H1 (cell line): ENCODE measurements around the gene OTP. TPM values are rescaled to one million over a fixed set of nuclear protein-coding genes. Genes with fewer than 3 reads are reported as not detected.

Experiments used
- CBX8 ChIP-seq: fragments of 300-800, 300-1000 bp; sonication (generic); IDR thresholded peaks from 2 replicates; pipeline ENCODE4 v1.7.1; 2016; ENCODE audit warnings: low read depth, low read length, borderline replicate concordance
- CHD7 ChIP-seq: fragments of 300-600 bp; sonication (generic); IDR thresholded peaks from 2 replicates; pipeline ENCODE4 v1.7.1; 2012; ENCODE audit warnings: low read length, moderate library complexity, mild to moderate bottlenecking, inconsistent platforms; ENCODE audit not compliant: insufficient replicate concordance
- EZH2 ChIP-seq: fragments of 200-600 bp; sonication (generic); IDR thresholded peaks from 2 replicates; pipeline ENCODE4 v1.7.1; 2012; ENCODE audit warnings: low read depth, mild to moderate bottlenecking, moderate library complexity, low read length, inconsistent platforms; ENCODE audit not compliant: severe bottlenecking
- FOSL1 ChIP-seq: IDR thresholded peaks from 2 replicates; pipeline ENCODE4 v1.6.1; 2011; ENCODE audit warnings: mild to moderate bottlenecking, low read depth, low read length, moderate library complexity; ENCODE audit not compliant: insufficient read depth
- KDM1A ChIP-seq: fragments of 200-600, 300-600 bp; sonication (generic); IDR thresholded peaks from 2 replicates; pipeline ENCODE4 v1.7.1; 2016; ENCODE audit warnings: mild to moderate bottlenecking, low read length, borderline replicate concordance
- TBP ChIP-seq: IDR thresholded peaks from 2 replicates; pipeline ENCODE4 v1.6.1; 2011; ENCODE audit warnings: low read depth, low read length, improper control_type of control experiment
- polyA plus RNA-seq, 7 experiments: library from polyadenylated mRNA; depleted of rRNA in 3 of 7; stranded (reverse) in 5 of 7; unstranded in 2 of 7; fragments of >200 nt in 5 of 7; fragments of 200-250 nt in 2 of 7; gene quantifications; 1 replicate in 5 of 7; 2 replicates in 1 of 7; 4 replicates in 1 of 7; pipeline versions ENCODE4 v1.2.1 to v1.2.3, GENCODE V29; 2011 to 2013; ENCODE audit warnings: missing spikeins in 2 of 7, mixed read lengths in 2 of 7
- total RNA-seq: library from RNA; stranded (reverse); fragmentation: NEBNext Ultra II Directional; extraction: Animal tissue kit (Norgen Biotek cat#: 25700); gene quantifications from 2 replicates; pipeline ENCODE4 v1.2.1, GENCODE V29; 2021
- TF ChIP-seq, protein P1 (sequence below): IDR thresholded peaks from 2 replicates; pipeline ENCODE4 v1.6.1; 2012; ENCODE audit warnings: low read length, inconsistent platforms

OTP gene
- total and polyA plus RNA-seq, 2 of the 8 experiments (the other 6 are each of a cell fraction or from before 2014, with no cell fraction given), result not detected

GRCh38 chr5:77637998-77638762 is at the start of gene OTP (continued):
- TF ChIP-seq EZH2, result no peak
- TF ChIP-seq KDM1A, result no peak
- TF ChIP-seq, protein P1, sequence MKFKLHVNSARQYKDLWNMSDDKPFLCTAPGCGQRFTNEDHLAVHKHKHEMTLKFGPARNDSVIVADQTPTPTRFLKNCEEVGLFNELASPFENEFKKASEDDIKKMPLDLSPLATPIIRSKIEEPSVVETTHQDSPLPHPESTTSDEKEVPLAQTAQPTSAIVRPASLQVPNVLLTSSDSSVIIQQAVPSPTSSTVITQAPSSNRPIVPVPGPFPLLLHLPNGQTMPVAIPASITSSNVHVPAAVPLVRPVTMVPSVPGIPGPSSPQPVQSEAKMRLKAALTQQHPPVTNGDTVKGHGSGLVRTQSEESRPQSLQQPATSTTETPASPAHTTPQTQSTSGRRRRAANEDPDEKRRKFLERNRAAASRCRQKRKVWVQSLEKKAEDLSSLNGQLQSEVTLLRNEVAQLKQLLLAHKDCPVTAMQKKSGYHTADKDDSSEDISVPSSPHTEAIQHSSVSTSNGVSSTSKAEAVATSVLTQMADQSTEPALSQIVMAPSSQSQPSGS, result no peak
- peak; percentile 13 for TF ChIP-seq CHD7
- TF ChIP-seq TBP, result no peak
- peak; percentile 12; the same call in 1 of the 2 replicates for TF ChIP-seq CBX8
- TF ChIP-seq FOSL1, result no peak
